ENCODE results near the gene DIP2A. TPM values are rescaled to one million over a fixed set of nuclear protein-coding genes. Genes with fewer than 3 reads are reported as not detected.

Gene DIP2A
- polyA plus RNA-seq, 1 donor from 2014 or later, result 45.0 TPM

DNA sequence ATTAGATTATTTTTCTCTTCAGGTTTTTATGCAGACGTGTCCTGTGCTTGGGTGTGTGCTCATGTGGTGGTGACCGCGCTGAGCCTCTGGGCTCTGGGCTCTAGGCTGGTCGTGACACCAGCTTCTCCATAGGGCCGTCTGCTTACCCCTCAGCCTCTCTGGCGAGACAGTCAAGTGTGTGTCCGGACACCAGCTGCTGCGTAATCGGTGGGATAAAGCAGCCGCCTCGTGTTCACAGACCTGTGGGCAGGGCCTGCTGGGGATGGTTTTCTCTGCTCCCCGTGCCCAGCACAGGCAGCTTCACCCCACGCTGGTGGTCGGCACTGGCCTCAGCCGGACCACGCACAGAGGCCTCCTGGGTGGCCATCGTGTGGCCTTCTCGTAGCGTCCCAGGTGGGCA is 33.6 kb upstream of the DIP2A start:
- Histone ChIP-seq H3K36me3 (ENCODE audit: insufficient read depth, low read length) (no peaks in the 10 kb centered on the region), H3K4me2 (ENCODE audit: low read length) (no peak overlapping the region), H3K9me3 (ENCODE audit: low read length) (no peaks in the 10 kb centered on the region), H3K9me2 (ENCODE audit: insufficient read depth, low read length) (no peaks in the 10 kb centered on the region), H4K20me1 (ENCODE audit: insufficient read depth) (no peaks in the 10 kb centered on the region), H3K27ac (ENCODE audit: low read length) (no peak overlapping the region), H3K27me3 (ENCODE audit: insufficient read depth, low read depth, low read length) (no peaks in the 10 kb centered on the region), H2AFZ (ENCODE audit: low read depth, low read length) (no peak overlapping the region), H3K9ac (ENCODE audit: low read length) (no peak overlapping the region), H3K79me2 (replicated peaks; ENCODE audit: insufficient read depth, low read length) (no peaks in the 10 kb centered on the region), H3F3A (ENCODE audit: insufficient read depth, low read length, poor library complexity, severe bottlenecking) (no peaks in the 10 kb centered on the region), H3K4me3 (ENCODE audit: low read length) (no peak overlapping the region)
- no peak for TF ChIP-seq CTCF (IDR thresholded peaks at IDR 0.05; ENCODE audit: poor library complexity, severe bottlenecking)
- no peak for TF ChIP-seq POLR2AphosphoS5 (IDR thresholded peaks at IDR 0.05)
- TF ChIP-seq, protein P1, sequence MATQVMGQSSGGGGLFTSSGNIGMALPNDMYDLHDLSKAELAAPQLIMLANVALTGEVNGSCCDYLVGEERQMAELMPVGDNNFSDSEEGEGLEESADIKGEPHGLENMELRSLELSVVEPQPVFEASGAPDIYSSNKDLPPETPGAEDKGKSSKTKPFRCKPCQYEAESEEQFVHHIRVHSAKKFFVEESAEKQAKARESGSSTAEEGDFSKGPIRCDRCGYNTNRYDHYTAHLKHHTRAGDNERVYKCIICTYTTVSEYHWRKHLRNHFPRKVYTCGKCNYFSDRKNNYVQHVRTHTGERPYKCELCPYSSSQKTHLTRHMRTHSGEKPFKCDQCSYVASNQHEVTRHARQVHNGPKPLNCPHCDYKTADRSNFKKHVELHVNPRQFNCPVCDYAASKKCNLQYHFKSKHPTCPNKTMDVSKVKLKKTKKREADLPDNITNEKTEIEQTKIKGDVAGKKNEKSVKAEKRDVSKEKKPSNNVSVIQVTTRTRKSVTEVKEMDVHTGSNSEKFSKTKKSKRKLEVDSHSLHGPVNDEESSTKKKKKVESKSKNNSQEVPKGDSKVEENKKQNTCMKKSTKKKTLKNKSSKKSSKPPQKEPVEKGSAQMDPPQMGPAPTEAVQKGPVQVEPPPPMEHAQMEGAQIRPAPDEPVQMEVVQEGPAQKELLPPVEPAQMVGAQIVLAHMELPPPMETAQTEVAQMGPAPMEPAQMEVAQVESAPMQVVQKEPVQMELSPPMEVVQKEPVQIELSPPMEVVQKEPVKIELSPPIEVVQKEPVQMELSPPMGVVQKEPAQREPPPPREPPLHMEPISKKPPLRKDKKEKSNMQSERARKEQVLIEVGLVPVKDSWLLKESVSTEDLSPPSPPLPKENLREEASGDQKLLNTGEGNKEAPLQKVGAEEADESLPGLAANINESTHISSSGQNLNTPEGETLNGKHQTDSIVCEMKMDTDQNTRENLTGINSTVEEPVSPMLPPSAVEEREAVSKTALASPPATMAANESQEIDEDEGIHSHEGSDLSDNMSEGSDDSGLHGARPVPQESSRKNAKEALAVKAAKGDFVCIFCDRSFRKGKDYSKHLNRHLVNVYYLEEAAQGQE (IDR thresholded peaks at IDR 0.05; ENCODE audit: borderline replicate concordance), result no peak
- TF ChIP-seq RAD21 (conservative IDR thresholded peaks at IDR 0.05), result no peak
- TF ChIP-seq MXI1 (conservative IDR thresholded peaks at IDR 0.05; ENCODE audit: poor library complexity, severe bottlenecking), result no peak
- TF ChIP-seq EZH2 (IDR thresholded peaks at IDR 0.05; ENCODE audit: borderline replicate concordance, insufficient read depth, low read length, poor library complexity, severe bottlenecking), result no peak
- no peak for TF ChIP-seq TAF1 (IDR thresholded peaks at IDR 0.05; ENCODE audit: low read depth)
- TF ChIP-seq SMC3 (conservative IDR thresholded peaks at IDR 0.05; ENCODE audit: poor library complexity), result no peak
- TF ChIP-seq EP300 (conservative IDR thresholded peaks at IDR 0.05; ENCODE audit: poor library complexity, severe bottlenecking), result no peak

- Histone ChIP-seq H2AFZ (ENCODE audit: low read depth, low read length) (no peak overlapping the region), H3F3A (ENCODE audit: insufficient read depth, low read length, poor library complexity, severe bottlenecking) (no peaks in the 10 kb centered on the region), H3K4me2 (ENCODE audit: low read length) (no peak overlapping the region), H3K9me3 (ENCODE audit: low read length) (no peaks in the 10 kb centered on the region), H3K36me3 (ENCODE audit: insufficient read depth, low read length) (no peaks in the 10 kb centered on the region), H3K27me3 (ENCODE audit: insufficient read depth, low read depth, low read length) (no peaks in the 10 kb centered on the region), H3K27ac (ENCODE audit: low read length) (no peak overlapping the region), H3K9me2 (ENCODE audit: insufficient read depth, low read length) (no peaks in the 10 kb centered on the region), H4K20me1 (ENCODE audit: insufficient read depth) (no peaks in the 10 kb centered on the region), H3K9ac (ENCODE audit: low read length) (no peak overlapping the region), H3K4me3 (ENCODE audit: low read length) (no peak overlapping the region), H3K79me2 (replicated peaks; ENCODE audit: insufficient read depth, low read length) (no peaks in the 10 kb centered on the region)
- no peak for TF ChIP-seq EZH2 (IDR thresholded peaks at IDR 0.05; ENCODE audit: borderline replicate concordance, insufficient read depth, low read length, poor library complexity, severe bottlenecking)
- TF ChIP-seq POLR2AphosphoS5 (IDR thresholded peaks at IDR 0.05), result no peak
- no peak for TF ChIP-seq RAD21 (conservative IDR thresholded peaks at IDR 0.05)
- no peak for TF ChIP-seq SMC3 (conservative IDR thresholded peaks at IDR 0.05; ENCODE audit: poor library complexity)
- no peak for TF ChIP-seq MXI1 (conservative IDR thresholded peaks at IDR 0.05; ENCODE audit: poor library complexity, severe bottlenecking)
Measured at GRCh38 chr21:46425571-46425970, 33.1 kb upstream of the DIP2A start.
